ENCODE data around the gene LGI4. TPM values are rescaled to one million over a fixed set of nuclear protein-coding genes. Genes with fewer than 3 reads are reported as not detected.

LGI4 gene
- total and polyA plus RNA-seq, 2 donors from 2014 or later, result 5.1 to 7.5 TPM

- Histone ChIP-seq H3K4me1 (ENCODE audit: control insufficient read depth in 2 of 3, insufficient read depth in 2 of 3, low read depth in 1 of 3, low read length in 3 of 3) (no peaks in the 10 kb centered on the region), H3K9ac (ENCODE audit: low read length in 3 of 3) (no peak overlapping the region), H3K27me3 (ENCODE audit: control insufficient read depth, insufficient read depth, low read length) (peaks cover 4% of the 10 kb centered on the region), H3K27ac (ENCODE audit: low read depth in 2 of 2, low read length in 2 of 2) (no peak overlapping the region), H3K36me3 (ENCODE audit: control insufficient read depth in 2 of 3, insufficient read depth in 3 of 3, low read length in 3 of 3) (no peaks in the 10 kb centered on the region), H3K4me3 (ENCODE audit: low read length in 3 of 3) (no peak overlapping the region), H3K9me3 (ENCODE audit: control insufficient read depth in 2 of 3, insufficient read depth in 1 of 3, low read length in 3 of 3) (peaks cover 0 to 9% (median 0%) of the 10 kb centered on the region in 3 donors)
- no peak for DNase-seq
- intact Hi-C loops (cut with DNase I), result no loop called here
- TF ChIP-seq CTCF (IDR thresholded peaks at IDR 0.05; ENCODE audit: borderline replicate concordance, extremely low read depth, insufficient read depth), result no peak
- no peak for FAIRE-seq
Measured at GRCh38 chr19:35159606-35160005, 24.7 kb upstream of the LGI4 start.

GRCh38 chr19:35157431-35157830 lies 22.6 kb upstream of the LGI4 start:
- FAIRE-seq (no peak), DNase-seq (no peak)
- no peaks in the 10 kb centered on the region for H3K9me3 ChIP-seq (ENCODE audit: control insufficient read depth in 2 of 3, insufficient read depth in 1 of 3, low read length in 3 of 3)
- no peak overlapping the region for H3K27ac ChIP-seq (ENCODE audit: low read depth in 2 of 2, low read length in 2 of 2)
- no peak overlapping the region for H3K4me3 ChIP-seq (ENCODE audit: low read length in 3 of 3)
- H3K9ac ChIP-seq (ENCODE audit: low read length in 3 of 3), result no peak overlapping the region
- peaks cover 12% of the 10 kb centered on the region for H3K27me3 ChIP-seq (ENCODE audit: control insufficient read depth, insufficient read depth, low read length)
- no peak for TF ChIP-seq CTCF (IDR thresholded peaks at IDR 0.05; ENCODE audit: borderline replicate concordance, extremely low read depth, insufficient read depth)
- H3K4me1 ChIP-seq (ENCODE audit: control insufficient read depth in 2 of 3, insufficient read depth in 2 of 3, low read depth in 1 of 3, low read length in 3 of 3), result peaks cover 0 to 2% (median 0%) of the 10 kb centered on the region in 3 donors
- H3K36me3 ChIP-seq (ENCODE audit: control insufficient read depth in 2 of 3, insufficient read depth in 3 of 3, low read length in 3 of 3), result no peaks in the 10 kb centered on the region
- intact Hi-C loops (cut with DNase I), result no loop called here

DNA sequence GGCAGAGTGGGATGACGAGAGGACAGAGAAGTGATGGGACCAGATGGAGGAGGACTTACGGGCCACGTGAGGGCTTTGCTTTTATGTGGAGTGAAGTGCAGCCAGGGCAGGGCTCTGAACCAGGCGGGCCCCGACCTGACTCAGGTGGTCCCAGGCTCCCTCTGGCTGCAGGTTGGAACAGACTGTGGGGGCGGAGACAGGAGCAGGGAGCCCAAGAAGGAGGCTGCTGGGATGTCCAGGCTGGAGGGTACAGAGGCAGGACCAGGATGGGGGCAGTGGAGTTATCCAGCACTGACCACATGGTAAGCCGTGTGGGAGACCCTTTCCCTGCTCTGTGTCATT lies 21.8 kb upstream of the LGI4 start:
- peaks cover 12% of the 10 kb centered on the region for H3K27me3 ChIP-seq (ENCODE audit: control insufficient read depth, insufficient read depth, low read length)
- H3K9ac ChIP-seq (ENCODE audit: low read length in 3 of 3), result no peak overlapping the region
- DNase-seq (no peak), FAIRE-seq (no peak)
- intact Hi-C loops (cut with DNase I), result no loop called here
- no peak for TF ChIP-seq CTCF (IDR thresholded peaks at IDR 0.05; ENCODE audit: borderline replicate concordance, extremely low read depth, insufficient read depth)
- H3K27ac ChIP-seq (ENCODE audit: low read depth in 2 of 2, low read length in 2 of 2), result no peak overlapping the region
- peaks cover 0 to 2% (median 0%) of the 10 kb centered on the region in 3 donors for H3K4me1 ChIP-seq (ENCODE audit: control insufficient read depth in 2 of 3, insufficient read depth in 2 of 3, low read depth in 1 of 3, low read length in 3 of 3)
- no peaks in the 10 kb centered on the region for H3K36me3 ChIP-seq (ENCODE audit: control insufficient read depth in 2 of 3, insufficient read depth in 3 of 3, low read length in 3 of 3)
- H3K4me3 ChIP-seq (ENCODE audit: low read length in 3 of 3), result no peak overlapping the region
- H3K9me3 ChIP-seq (ENCODE audit: control insufficient read depth in 2 of 3, insufficient read depth in 1 of 3, low read length in 3 of 3), result no peaks in the 10 kb centered on the region

- no peak for TF ChIP-seq CTCF (IDR thresholded peaks at IDR 0.05; ENCODE audit: borderline replicate concordance, extremely low read depth, insufficient read depth)
- Histone ChIP-seq H3K27ac (ENCODE audit: low read depth in 2 of 2, low read length in 2 of 2) (no peak overlapping the region), H3K4me3 (ENCODE audit: low read length in 3 of 3) (peak overlapping the region in 1 of 3 donors; percentile 44), H3K9me3 (ENCODE audit: control insufficient read depth in 2 of 3, insufficient read depth in 1 of 3, low read length in 3 of 3) (no peaks in the 10 kb centered on the region), H3K4me1 (ENCODE audit: control insufficient read depth in 2 of 3, insufficient read depth in 2 of 3, low read depth in 1 of 3, low read length in 3 of 3) (peaks cover 0 to 2% (median 0%) of the 10 kb centered on the region in 3 donors), H3K27me3 (ENCODE audit: control insufficient read depth, insufficient read depth, low read length) (peaks cover 12% of the 10 kb centered on the region), H3K9ac (ENCODE audit: low read length in 3 of 3) (no peak overlapping the region), H3K36me3 (ENCODE audit: control insufficient read depth in 2 of 3, insufficient read depth in 3 of 3, low read length in 3 of 3) (no peaks in the 10 kb centered on the region)
- FAIRE-seq (no peak), DNase-seq (no peak)
- intact Hi-C loops (cut with DNase I), result no loop called here
Measured at GRCh38 chr19:35155981-35156672, 21.3 kb upstream of the LGI4 start.

Data from kidney (tissue), 14 donors.